GM23338 (cell line): ENCODE data around the gene JOSD1.

Experiments
- POLR2AphosphoS5 ChIP-seq: IDR thresholded peaks from 2 replicates; pipeline ENCODE4 v1.6.1; 2016; ENCODE audit warnings: antibody characterized with exemption, low read depth
- TF ChIP-seq, protein P1 (sequence below): IDR thresholded peaks from one replicate; pipeline ENCODE4 v1.6.1; 2018; ENCODE audit warnings: antibody characterized with exemption; ENCODE audit not compliant: unreplicated experiment

DNA sequence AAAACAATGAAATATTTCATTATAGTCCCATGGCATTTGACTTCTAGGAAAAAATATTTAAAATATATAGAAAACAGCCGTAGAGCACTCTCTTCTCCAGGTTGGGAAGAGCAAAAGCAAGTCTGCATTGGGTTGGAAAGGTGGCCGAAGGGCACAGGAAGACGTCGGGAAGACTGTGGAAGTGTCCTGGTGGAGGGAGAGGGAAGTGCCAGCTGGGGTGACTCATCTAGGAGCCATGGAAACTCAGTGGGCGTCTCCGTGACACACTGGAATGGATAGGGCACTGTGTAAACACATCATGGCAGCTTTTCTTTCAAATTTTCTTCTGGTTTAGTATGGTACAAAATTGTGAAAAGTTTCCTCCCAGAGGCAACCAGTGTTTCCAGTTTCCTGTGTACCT, 17.7 kb upstream of the JOSD1 start:
- no peak for TF ChIP-seq POLR2AphosphoS5
- TF ChIP-seq, protein P1, sequence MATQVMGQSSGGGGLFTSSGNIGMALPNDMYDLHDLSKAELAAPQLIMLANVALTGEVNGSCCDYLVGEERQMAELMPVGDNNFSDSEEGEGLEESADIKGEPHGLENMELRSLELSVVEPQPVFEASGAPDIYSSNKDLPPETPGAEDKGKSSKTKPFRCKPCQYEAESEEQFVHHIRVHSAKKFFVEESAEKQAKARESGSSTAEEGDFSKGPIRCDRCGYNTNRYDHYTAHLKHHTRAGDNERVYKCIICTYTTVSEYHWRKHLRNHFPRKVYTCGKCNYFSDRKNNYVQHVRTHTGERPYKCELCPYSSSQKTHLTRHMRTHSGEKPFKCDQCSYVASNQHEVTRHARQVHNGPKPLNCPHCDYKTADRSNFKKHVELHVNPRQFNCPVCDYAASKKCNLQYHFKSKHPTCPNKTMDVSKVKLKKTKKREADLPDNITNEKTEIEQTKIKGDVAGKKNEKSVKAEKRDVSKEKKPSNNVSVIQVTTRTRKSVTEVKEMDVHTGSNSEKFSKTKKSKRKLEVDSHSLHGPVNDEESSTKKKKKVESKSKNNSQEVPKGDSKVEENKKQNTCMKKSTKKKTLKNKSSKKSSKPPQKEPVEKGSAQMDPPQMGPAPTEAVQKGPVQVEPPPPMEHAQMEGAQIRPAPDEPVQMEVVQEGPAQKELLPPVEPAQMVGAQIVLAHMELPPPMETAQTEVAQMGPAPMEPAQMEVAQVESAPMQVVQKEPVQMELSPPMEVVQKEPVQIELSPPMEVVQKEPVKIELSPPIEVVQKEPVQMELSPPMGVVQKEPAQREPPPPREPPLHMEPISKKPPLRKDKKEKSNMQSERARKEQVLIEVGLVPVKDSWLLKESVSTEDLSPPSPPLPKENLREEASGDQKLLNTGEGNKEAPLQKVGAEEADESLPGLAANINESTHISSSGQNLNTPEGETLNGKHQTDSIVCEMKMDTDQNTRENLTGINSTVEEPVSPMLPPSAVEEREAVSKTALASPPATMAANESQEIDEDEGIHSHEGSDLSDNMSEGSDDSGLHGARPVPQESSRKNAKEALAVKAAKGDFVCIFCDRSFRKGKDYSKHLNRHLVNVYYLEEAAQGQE = no peak
